Measurements from ENCODE around the gene RFPL3.

DNA sequence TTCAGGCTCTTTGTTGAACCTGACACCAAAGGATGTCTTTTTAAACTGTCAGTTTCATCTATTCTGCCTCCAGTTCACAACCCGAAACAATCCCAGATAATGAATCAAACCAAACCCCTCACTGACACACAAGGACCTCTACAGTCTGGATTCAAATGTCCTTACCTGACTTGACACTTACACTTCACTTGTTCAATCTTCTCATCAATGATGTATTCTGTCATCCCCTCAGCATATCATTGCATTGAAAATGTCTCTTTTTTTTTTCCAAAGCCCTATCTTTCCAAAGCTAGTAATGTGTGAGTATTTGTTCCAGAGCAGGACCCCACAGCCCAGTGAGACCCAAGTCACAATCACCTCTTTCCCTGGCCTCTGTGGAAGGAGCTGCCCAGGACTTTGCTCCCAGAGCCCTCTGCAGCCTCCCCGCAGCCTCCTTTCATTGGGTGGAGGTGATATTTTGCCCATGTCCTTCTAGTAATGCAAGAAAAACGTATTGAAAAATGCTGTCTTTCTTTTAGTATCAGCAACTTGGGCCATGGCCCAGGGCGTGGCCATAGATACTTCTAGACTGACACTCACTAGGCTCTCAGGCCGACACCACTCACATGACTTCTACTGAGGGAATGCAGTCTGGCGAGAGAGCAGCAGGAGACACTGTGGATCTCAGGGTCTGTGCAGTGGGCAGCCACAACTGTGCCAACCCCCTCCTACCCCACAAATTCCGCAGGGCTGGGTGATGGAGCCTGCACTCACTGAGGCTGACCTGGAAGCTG lies 18.2 kb downstream of the RFPL3 start:
- TF ChIP-seq, protein P1, sequence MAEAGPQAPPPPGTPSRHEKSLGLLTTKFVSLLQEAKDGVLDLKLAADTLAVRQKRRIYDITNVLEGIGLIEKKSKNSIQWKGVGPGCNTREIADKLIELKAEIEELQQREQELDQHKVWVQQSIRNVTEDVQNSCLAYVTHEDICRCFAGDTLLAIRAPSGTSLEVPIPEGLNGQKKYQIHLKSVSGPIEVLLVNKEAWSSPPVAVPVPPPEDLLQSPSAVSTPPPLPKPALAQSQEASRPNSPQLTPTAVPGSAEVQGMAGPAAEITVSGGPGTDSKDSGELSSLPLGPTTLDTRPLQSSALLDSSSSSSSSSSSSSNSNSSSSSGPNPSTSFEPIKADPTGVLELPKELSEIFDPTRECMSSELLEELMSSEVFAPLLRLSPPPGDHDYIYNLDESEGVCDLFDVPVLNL (IDR thresholded peaks at IDR 0.05; ENCODE audit: low read depth, low read length): no peak
- TF ChIP-seq, protein P2, sequence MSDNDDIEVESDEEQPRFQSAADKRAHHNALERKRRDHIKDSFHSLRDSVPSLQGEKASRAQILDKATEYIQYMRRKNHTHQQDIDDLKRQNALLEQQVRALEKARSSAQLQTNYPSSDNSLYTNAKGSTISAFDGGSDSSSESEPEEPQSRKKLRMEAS (IDR thresholded peaks at IDR 0.05; ENCODE audit: low read depth, low read length): no peak
- no peak for TF ChIP-seq BMI1 (IDR thresholded peaks at IDR 0.05; ENCODE audit: borderline replicate concordance)
- TF ChIP-seq CEBPB (IDR thresholded peaks at IDR 0.05; ENCODE audit: borderline replicate concordance in 1 of 2, low read depth in 2 of 2, low read length in 2 of 2): no peak
- TF ChIP-seq POLR2AphosphoS5 (IDR thresholded peaks at IDR 0.05; ENCODE audit: low read length): no peak
- no peak for TF ChIP-seq MEF2A (IDR thresholded peaks at IDR 0.05; ENCODE audit: insufficient read depth, low read depth, low read length)

All from GM12878 (cell line).